RWPE1 (cell line): ENCODE data around the gene CXCL12.

Experiments
- CTCF ChIA-PET: fragments of 350-600 bp; sonication (Branson Sonifier 250); formaldehyde crosslinking; extraction: SDS; loops from one replicate; lab custom pipeline; 2021; lab: Yijun Ruan, JAX
- POLR2A ChIA-PET: fragments of 400-600 bp; formaldehyde crosslinking; extraction: SDS; loops from one replicate; lab custom pipeline; 2020; ENCODE audit warnings: antibody characterized with exemption; ENCODE audit not compliant: low non-redundant PET; lab: Yijun Ruan, JAX
- DNase-seq: peaks from one replicate; pipeline ENCODE4 v3.0.0; 2012; ENCODE audit warnings: low spot score
- H3K27ac ChIP-seq: fragments of 450-650 bp; 2 replicates; pipeline ENCODE4 v1.5.1; 2017
- TF ChIP-seq, protein P1 (sequence below): fragments of 450-650 bp; conservative IDR thresholded peaks from 2 replicates; pipeline ENCODE4 v1.5.1; 2017; ENCODE audit warnings: low read depth, mild to moderate bottlenecking

The CXCL12 gene

DNA sequence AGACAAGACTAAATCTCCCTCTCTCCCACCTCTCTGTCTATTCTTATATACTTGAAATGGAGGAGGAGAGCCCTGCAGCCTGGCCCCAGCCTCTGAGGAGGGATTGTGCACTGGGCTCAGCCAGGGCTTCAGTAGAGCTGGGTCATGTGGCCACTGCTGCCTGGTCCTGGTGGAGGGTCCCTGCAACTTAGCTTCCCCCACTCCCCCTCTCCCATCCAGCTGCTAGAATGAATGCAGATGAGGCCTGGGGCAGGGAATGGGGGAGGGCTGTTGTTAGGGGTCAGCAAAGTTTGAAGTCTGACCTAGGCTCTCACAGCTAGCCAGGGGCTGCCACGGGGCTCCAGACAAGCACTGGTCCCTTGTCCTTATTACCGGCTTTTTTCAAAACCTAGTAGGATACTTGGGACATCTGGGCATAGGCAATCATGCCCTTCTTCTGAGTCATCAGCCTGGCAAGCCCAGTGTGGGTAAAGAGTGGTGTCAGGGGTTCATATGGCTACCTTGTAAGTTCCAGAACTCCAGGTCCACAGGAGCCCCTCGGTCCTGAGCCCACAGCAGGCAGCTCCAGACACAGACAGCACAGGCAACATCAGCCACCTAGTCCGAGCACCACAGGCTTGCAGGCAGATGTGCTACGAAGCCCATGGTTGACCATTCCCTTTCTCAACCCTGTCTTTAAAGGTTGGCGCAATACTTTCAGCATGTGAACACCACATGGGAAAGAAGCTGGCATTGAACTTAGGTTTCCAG, 12.8 kb upstream of the CXCL12 start:
- no peak overlapping the region for H3K27ac ChIP-seq
- TF ChIP-seq, protein P1, sequence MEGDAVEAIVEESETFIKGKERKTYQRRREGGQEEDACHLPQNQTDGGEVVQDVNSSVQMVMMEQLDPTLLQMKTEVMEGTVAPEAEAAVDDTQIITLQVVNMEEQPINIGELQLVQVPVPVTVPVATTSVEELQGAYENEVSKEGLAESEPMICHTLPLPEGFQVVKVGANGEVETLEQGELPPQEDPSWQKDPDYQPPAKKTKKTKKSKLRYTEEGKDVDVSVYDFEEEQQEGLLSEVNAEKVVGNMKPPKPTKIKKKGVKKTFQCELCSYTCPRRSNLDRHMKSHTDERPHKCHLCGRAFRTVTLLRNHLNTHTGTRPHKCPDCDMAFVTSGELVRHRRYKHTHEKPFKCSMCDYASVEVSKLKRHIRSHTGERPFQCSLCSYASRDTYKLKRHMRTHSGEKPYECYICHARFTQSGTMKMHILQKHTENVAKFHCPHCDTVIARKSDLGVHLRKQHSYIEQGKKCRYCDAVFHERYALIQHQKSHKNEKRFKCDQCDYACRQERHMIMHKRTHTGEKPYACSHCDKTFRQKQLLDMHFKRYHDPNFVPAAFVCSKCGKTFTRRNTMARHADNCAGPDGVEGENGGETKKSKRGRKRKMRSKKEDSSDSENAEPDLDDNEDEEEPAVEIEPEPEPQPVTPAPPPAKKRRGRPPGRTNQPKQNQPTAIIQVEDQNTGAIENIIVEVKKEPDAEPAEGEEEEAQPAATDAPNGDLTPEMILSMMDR = no peak
- ChIA-PET CTCF (interaction anchor here (0.6 kb wide), 1 partner anchor 16 kb away, joined by 5 read pairs; no protein-coding TSS in a partner anchor), POLR2A (no interaction called here)
- no peak for DNase-seq

DNA sequence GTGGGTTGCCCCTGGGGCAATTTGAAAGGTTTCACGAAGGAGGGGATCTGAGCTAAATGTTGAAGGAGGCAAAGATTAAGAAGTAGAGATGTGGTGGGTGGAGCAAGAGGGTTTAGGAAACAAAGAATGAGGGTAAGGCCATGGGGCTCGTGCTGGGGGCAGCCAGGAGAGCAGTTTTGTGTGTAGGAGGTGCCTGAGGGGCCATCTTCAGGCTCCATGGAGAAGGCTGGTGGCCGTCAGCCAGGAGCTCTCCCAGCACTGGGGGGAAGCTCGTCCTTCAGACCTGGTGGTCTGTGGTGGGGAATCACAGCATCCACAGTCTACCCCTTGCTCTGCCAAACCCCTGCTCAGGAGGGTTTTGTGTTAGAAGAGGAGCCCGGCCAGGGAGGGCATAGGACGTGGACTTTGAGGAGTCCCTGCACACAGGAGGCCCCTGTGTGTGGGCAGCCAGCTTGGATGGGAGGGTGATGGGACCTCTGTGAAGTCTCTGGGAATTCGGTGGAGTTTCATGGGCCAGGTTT, 11.8 kb upstream of the CXCL12 start:
- no peak overlapping the region for H3K27ac ChIP-seq
- no peak for DNase-seq
- CTCF ChIA-PET = no interaction called here
- TF ChIP-seq, protein P1 = no peak
- POLR2A ChIA-PET = no interaction called here

DNA sequence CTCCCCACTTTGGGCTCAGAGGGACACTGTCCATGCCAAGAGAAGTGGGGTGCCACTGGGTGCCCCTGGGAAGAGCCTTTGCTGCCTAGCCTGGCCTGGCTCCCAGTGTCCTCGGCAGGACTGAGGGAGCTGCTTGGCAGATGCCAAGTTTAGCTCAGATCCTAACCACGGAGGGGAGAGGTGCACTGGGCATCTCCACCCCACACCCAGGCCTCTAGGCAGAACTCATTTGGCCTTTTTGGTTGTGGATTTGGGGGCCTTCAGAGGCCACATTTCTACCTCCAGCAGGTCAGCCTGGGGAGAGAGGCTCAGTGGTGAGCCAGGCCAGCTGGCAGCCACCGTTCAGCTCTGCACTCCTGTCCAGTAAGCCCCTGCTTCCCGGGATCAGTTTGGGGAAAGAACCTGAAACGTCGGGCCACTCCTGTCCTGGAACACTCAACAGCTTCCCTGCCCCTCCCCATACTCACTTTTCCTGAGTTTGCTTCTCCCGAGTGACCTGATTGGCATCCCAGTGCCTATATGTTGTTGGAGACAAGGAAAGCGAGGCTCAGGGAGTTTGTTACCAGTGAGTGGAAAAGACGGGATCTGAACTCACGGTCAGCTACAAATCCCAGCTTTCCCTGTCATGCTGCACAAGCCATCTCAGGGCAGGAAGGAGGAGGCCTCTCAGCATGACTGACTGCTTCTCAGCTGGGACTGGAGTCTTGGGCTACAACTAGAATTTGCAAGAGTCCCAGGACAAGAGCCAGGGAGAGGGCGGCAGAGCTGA, 11.2 kb upstream of the CXCL12 start:
- ChIA-PET POLR2A (no interaction called here), CTCF (interaction anchor here (0.8 kb wide), 1 partner anchor 604 kb away, joined by 4 read pairs; no protein-coding TSS in a partner anchor)
- DNase-seq = no peak
- H3K27ac ChIP-seq = no peak overlapping the region
- TF ChIP-seq, protein P1 = no peak

DNA sequence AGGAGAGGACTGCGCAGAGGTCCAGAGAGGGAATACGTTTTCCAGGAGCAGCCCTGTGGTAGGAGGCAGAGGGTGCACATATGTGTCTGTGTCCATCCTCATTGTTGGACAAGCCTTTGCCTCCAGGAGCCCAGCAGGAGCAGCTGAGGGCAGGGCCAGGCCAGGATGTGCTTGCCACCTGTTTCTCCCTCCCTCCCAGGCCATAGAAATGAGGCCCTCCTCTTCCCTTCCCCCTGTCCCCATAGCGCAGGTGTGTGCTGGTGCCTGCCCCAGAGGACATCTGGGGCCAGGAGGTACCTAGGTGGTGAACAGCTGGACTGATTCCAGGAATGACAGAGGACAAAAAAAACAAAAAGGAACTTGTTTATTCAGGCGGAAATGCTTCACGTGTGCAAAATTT, 10.5 kb upstream of the CXCL12 start:
- no peak for DNase-seq
- POLR2A ChIA-PET = no interaction called here
- CTCF ChIA-PET = interaction anchor here (0.8 kb wide), 1 partner anchor 603 kb away, joined by 4 read pairs; no protein-coding TSS in a partner anchor
- no peak overlapping the region for H3K27ac ChIP-seq
- TF ChIP-seq, protein P1 = no peak

DNA sequence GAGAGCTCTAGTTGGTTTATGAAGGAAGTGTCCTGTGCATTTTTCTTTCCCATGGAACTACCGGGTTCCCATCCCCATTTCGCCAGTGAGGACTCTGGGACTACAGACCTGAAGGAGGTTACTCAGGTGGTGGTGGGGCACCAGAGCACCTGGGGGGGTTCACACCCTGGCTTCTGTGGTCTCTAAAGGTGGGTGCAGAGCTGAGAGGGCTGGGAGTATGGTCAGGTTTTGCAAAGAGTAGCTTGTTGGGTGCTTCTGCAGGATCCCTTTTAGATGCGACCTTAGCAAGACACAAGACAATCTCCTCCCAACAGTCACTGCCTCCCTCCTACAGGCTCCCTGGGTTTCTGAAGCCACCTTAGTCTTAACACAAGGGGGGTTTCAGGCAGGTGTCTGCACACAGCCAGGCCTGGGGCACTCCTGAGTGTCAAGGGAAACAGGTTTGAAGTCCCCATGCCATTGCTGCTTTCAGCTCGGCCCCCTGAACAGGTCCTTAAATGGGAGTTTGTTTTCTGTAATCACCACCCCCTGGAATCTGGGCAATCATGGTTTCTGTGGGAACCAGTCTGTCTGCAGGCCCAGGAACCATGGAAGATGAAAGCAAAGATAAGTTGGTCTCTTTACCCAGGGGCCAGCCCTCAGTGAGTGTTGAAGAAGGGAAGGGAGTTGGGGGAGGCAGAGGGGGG, 9.9 kb upstream of the CXCL12 start:
- no peak overlapping the region for H3K27ac ChIP-seq
- TF ChIP-seq, protein P1 = no peak
- CTCF ChIA-PET = no interaction called here
- POLR2A ChIA-PET = no interaction called here
- no peak for DNase-seq
